Activated T-cell treated with anti-CD3 and anti-CD28 coated beads, Interleukin-2, amount 50 U/mL, for 4 hours (primary cell): ENCODE measurements around the gene HSPA2. TPM values are rescaled to one million over a fixed set of nuclear protein-coding genes. Genes with fewer than 3 reads are reported as not detected.
"Not testable (repeated sequence)": the region's sequence is repeated elsewhere in the genome, so short reads cannot be mapped to it uniquely, and the experiment has no call there.

Experiments
- ATAC-seq, 2 donors: fragments of 200-7000 bp; cut with Tn5 transposase; one replicate each; pipeline ENCODE4 v1.10.0; 2021
- DNase-seq: peaks from one replicate; pipeline ENCODE4 v3.0.0-alpha.2; 2020
- H3K27me3 Mint-ChIP-seq: one replicate; pipeline ENCODE4 v1.8.0; 2021; ENCODE audit warnings: low read depth, mixed read lengths
- H3K36me3 Mint-ChIP-seq: one replicate; pipeline ENCODE4 v1.8.0; 2022; ENCODE audit warnings: mixed read lengths; ENCODE audit not compliant: insufficient read depth
- H3K4me1 Mint-ChIP-seq: one replicate; pipeline ENCODE4 v1.8.0; 2021; ENCODE audit warnings: low read depth, mixed read lengths
- H3K4me3 Mint-ChIP-seq: one replicate; pipeline ENCODE4 v1.8.0; 2021; ENCODE audit warnings: mild to moderate bottlenecking, moderate library complexity, mixed read lengths
- H3K9me3 Mint-ChIP-seq: one replicate; pipeline ENCODE4 v1.8.0; 2021; ENCODE audit warnings: mixed read lengths
- total RNA-seq, 3 donors: library from RNA; stranded (reverse); gene quantifications; one replicate each; pipeline ENCODE4 v1.2.1, GENCODE V29; 2021

HSPA2 gene
- total RNA-seq, 3 donors from 2014 or later: 1.4 to 1.8 (median 1.4) TPM

DNA sequence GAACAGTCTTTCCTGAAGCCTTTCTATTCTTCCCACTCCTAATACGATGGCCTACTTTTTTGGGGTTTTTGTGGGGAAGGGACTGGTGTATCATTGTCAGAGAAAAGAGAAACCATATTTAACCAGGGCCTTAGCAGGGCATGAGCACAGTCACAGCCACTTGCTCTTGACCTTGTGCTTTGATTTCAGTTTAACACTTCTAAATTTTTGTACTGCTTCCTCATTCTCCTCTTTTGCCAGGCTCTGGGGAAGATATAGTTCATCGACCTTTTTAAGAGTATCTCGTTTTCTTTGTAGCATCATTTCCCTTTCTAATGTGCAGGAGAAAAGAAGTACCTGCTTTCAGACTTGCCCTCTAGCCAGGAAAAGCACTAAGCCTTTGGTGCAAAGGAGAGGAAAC is 33.8 kb upstream of the HSPA2 start:
- peaks cover 72% of the 10 kb centered on the region for H3K4me1 Mint-ChIP-seq
- H3K9me3 Mint-ChIP-seq: no peaks in the 10 kb centered on the region
- ATAC-seq: no peak
- no peak for DNase-seq
- H3K4me3 Mint-ChIP-seq: peak overlapping the region; percentile 88
- no peaks in the 10 kb centered on the region for H3K36me3 Mint-ChIP-seq
- H3K27me3 Mint-ChIP-seq: no peaks in the 10 kb centered on the region

DNA sequence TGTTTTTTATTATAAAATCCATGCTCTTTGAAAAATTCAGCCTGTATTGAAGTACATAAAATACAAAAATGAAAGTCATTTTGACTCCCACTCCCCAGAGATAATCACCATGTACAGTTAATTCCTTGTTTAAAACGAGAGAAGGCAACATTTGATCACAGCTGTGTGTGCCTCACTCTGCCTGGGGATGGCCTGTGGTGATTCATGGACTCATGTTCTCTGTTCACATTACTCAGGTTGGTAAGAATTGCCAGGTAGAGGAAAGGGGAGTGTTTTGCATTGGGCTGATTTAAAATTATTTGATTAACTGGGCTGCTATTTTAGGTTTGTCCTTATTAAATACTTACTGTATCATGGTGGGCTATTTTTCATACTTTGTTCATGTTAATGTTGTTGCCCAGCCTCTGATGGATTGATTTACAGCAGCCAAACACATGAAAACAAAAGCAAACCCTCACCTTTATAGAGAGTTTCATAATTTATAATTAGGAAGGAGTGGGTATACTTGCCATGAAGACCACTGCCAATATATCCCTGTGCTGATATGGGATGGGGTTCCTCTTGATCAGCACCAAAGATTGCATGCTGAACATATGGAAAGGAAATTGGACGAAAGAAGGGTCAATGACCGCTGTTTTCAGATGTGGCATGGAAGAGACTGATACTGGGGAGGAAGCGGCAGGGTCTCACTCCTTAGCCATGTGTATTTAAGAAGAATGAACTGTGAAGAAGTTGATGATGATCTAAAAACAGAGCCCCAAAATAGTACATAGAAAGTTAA is 33.0 kb upstream of the HSPA2 start:
- Mint-ChIP-seq H3K27me3 (no peaks in the 10 kb centered on the region), H3K36me3 (no peaks in the 10 kb centered on the region), H3K9me3 (no peaks in the 10 kb centered on the region), H3K4me3 (peak overlapping the region; percentile 88), H3K4me1 (peaks cover 71% of the 10 kb centered on the region)
- ATAC-seq (no peak), DNase-seq (peak; percentile 37)

DNA sequence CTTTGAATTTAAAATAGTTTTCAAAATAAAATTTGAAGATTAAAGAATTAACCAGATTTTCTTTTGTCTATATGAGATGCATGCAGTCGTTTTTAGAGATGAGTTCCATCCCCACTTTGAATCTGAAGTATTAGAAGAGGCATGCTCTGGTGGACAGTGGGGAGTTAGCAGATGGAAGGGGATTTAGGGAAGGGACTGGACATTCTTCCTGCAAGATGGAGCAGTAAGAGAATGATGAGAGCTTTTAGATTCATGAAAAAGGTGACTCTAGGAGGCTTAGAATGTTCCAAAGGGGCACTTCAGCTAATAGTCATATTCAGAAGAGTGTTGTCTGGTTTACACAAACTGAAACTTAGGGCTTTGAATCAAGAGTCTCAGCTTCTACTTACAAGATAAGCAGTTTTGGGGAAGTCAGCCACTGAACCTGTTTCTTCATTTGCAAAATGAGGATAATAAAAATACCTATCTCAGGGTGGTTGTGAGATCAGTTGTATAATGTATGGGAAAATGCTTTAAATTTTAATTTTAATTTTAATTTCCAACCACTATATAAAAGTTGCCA is 32.2 kb upstream of the HSPA2 start:
- no peak for DNase-seq
- Mint-ChIP-seq H3K9me3 (no peaks in the 10 kb centered on the region), H3K36me3 (no peaks in the 10 kb centered on the region), H3K27me3 (no peaks in the 10 kb centered on the region), H3K4me3 (peak overlapping the region; percentile 88), H3K4me1 (peaks cover 75% of the 10 kb centered on the region)
- no peak for ATAC-seq

DNA sequence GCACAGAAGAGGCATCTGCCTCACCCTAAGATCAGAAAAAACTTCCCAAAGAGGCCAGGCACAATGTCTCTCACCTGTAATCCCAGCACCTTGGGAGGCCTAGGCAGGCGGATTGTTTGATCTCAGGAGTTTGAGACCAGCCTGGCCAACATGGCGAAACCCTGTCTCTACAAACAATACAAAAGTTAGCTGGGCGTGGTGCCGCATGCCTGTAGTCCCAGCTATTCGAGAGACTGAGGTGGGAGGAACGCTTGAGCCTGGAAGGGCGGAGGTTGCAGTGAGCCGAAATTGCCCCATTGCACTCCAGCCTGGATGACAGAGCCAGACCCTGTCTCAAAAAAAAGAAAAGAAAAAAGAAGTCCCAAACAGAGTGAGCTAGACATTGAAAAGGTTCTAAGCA is 31.5 kb upstream of the HSPA2 start:
- DNase-seq: no peak
- ATAC-seq: no peak
- Mint-ChIP-seq H3K4me3 (peak overlapping the region; percentile 17), H3K4me1 (peaks cover 79% of the 10 kb centered on the region), H3K36me3 (no peaks in the 10 kb centered on the region), H3K27me3 (no peaks in the 10 kb centered on the region), H3K9me3 (no peaks in the 10 kb centered on the region)

DNA sequence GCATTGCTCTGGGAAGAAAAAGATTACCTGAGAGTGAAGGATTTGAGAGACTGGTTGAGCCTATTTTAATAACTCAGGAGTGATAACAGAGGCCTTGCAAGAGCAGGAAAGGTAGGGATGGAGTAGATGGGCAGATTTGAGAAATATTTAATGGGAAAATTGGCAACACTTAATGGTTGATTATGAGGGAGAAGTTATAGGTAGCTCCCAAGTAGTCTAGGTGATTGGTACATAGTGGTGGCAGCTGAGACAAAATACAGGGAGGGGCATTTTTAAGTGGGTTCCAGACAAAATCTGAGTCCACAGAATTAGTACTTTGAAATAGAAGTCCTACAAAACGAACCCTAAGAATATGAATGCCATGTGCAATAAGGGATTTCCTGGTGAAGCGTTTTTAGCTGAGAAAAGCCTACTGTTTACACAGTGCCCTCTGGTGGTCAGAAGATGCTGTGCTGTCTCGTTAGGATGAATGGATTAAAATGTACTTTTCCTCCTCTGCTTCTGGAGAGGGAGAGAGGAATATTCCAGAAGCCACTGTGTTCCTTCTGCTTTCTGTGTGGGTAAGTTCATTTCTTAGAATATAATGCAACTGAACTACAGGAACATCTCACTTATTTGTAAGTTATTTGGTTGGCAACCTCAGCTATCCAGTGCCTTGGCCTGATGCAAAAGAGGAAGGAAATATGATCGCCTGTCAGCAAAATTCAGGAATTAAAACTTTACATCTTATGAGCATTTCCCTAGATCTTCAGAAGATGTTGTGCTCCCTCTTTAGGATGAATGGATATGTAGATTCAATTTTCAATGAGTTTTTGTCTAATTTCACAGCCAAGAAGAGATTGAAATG is 29.5 kb upstream of the HSPA2 start:
- DNase-seq: peak; percentile 57
- Mint-ChIP-seq H3K4me1 (peaks cover 85% of the 10 kb centered on the region), H3K9me3 (no peaks in the 10 kb centered on the region), H3K36me3 (no peaks in the 10 kb centered on the region), H3K4me3 (peak overlapping the region; percentile 49), H3K27me3 (no peaks in the 10 kb centered on the region)
- peak in 1 of 2 donors; percentile 46 for ATAC-seq

GRCh38 chr14:64513271-64513670 is 27.3 kb upstream of the HSPA2 start:
- DNase-seq (no peak), ATAC-seq (no peak)
- Mint-ChIP-seq H3K4me1 (peaks cover 82% of the 10 kb centered on the region), H3K27me3 (no peaks in the 10 kb centered on the region), H3K9me3 (no peaks in the 10 kb centered on the region), H3K4me3 (no peak overlapping the region), H3K36me3 (no peaks in the 10 kb centered on the region)

DNA sequence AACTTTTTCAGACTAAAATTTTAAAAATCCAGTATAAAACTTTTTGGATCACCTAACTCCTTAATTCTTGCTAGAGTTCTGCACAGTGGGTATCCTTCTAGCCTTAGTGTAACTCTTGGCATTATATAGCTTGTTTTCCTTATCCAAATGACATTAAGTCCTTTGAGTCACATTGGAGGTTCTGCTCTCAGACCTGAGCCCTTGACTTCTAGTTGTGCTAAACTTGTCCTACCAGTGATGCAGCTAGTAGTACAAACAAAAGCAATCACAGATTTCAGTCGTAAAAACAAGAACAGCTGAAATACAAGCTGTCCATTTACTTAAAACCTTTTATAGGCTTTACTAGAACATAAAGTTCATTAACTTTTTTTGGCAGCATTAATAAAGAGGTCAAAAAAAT is 25.5 kb upstream of the HSPA2 start:
- Mint-ChIP-seq H3K36me3 (no peaks in the 10 kb centered on the region), H3K4me1 (peaks cover 68% of the 10 kb centered on the region), H3K27me3 (no peaks in the 10 kb centered on the region), H3K9me3 (no peaks in the 10 kb centered on the region), H3K4me3 (no peak overlapping the region)
- DNase-seq (no peak), ATAC-seq (no peak)

- DNase-seq (no peak), ATAC-seq (peak in 1 of 2 donors; percentile 46)
- Mint-ChIP-seq H3K36me3 (peaks cover 1% of the 10 kb centered on the region), H3K9me3 (no peaks in the 10 kb centered on the region), H3K4me1 (peaks cover 59% of the 10 kb centered on the region), H3K27me3 (no peaks in the 10 kb centered on the region), H3K4me3 (no peak overlapping the region)
Measured at GRCh38 chr14:64516969-64517368, 23.6 kb upstream of the HSPA2 start.

DNA sequence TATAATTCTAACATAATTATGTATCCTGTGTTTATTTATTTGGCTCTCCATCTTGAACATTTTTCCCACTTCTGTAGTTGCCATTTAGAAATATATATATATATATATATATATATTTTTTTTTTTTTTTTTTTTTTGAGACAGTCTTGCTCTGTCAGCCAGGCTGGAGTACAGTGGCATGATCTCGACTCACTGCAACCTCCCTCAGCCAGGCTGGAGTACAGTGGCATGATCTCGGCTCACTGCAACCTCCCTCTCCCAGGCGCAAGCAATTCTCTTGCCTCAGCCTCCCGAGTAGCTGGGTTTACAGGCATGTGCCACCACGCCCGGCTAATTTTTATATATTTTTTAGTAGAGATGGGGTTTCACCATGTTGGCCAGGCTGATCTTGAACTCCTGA is 22.9 kb upstream of the HSPA2 start:
- H3K4me3 Mint-ChIP-seq, ATAC-seq, H3K9me3 Mint-ChIP-seq, H3K27me3 Mint-ChIP-seq, H3K36me3 Mint-ChIP-seq, DNase-seq: not testable (repeated sequence)
- peaks cover 52% of the 10 kb centered on the region for H3K4me1 Mint-ChIP-seq

DNA sequence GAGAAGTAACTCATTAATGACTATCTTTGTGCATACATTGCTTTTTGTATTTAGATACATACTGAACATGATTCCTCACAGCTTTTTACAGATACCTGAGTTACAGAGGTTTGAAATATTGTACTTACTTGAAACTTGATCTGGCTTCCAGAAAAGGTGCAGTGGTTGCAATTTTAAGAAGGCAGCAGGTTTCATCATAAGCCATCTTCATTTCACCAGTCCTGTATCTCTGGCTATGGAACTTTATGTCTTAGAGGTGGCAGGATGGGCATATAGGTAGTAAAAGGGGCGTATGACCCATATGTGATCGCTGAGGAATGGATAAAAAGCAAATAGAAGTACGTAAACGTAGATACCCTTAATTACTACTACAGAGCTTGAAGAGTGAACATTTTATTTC is 22.3 kb upstream of the HSPA2 start:
- Mint-ChIP-seq H3K4me1 (peaks cover 49% of the 10 kb centered on the region), H3K4me3 (no peak overlapping the region), H3K27me3 (no peaks in the 10 kb centered on the region), H3K9me3 (no peaks in the 10 kb centered on the region), H3K36me3 (peaks cover 1% of the 10 kb centered on the region)
- no peak for DNase-seq
- ATAC-seq: no peak

GRCh38 chr14:64520699-64521098 is 19.8 kb upstream of the HSPA2 start:
- ATAC-seq: no peak
- no peaks in the 10 kb centered on the region for H3K27me3 Mint-ChIP-seq
- H3K36me3 Mint-ChIP-seq: peaks cover 7% of the 10 kb centered on the region
- no peak overlapping the region for H3K4me3 Mint-ChIP-seq
- H3K9me3 Mint-ChIP-seq: no peaks in the 10 kb centered on the region
- peaks cover 36% of the 10 kb centered on the region for H3K4me1 Mint-ChIP-seq
- no peak for DNase-seq

GRCh38 chr14:64522591-64523355 is 17.8 kb upstream of the HSPA2 start:
- H3K27me3 Mint-ChIP-seq: no peaks in the 10 kb centered on the region
- DNase-seq (no peak), ATAC-seq (no peak)
- H3K4me3 Mint-ChIP-seq: no peak overlapping the region
- H3K36me3 Mint-ChIP-seq: peaks cover 16% of the 10 kb centered on the region
- peaks cover 22% of the 10 kb centered on the region for H3K4me1 Mint-ChIP-seq
- H3K9me3 Mint-ChIP-seq: no peaks in the 10 kb centered on the region

DNA sequence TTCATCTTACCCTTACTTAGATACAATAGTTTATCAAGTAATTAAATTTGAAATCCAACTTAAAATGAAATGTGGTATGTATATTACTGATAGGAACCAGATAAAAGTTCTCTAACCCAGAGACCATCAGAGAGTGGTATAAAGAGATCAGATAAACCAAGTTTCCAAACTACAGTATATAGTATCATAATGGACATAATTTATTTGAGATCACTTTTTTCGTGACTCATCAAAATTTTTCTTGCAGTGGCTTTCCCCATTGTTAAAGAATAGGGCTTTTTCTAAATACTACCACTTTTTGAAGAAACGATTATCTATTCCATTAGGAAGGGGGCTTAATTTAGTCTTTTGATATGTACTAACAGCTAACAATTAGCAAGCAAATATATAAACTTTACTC is 15.2 kb upstream of the HSPA2 start:
- DNase-seq (no peak), ATAC-seq (no peak)
- Mint-ChIP-seq H3K4me1 (peaks cover 12% of the 10 kb centered on the region), H3K9me3 (no peaks in the 10 kb centered on the region), H3K4me3 (no peak overlapping the region), H3K36me3 (peaks cover 17% of the 10 kb centered on the region), H3K27me3 (no peaks in the 10 kb centered on the region)

DNA sequence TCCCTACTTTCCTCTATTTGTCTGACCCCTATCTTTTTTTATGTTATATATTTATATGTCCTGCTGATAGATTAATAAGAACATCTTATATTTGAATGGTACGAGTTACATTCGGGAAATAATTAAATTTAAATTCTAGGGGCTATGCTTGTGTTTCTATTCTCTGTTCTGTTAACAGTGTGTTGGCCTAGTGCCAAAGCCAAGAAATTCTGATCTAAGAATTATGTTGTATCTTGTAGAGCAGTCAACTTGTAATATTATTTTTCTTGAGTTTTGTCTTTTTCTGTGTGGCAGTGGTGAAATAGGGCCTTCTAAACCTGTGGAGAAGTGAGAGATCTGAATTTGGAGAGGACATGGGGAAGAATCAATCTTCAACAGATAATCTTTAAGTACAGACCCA is 9.0 kb upstream of the HSPA2 start:
- H3K9me3 Mint-ChIP-seq: no peaks in the 10 kb centered on the region
- peaks cover 1% of the 10 kb centered on the region for H3K4me1 Mint-ChIP-seq
- H3K4me3 Mint-ChIP-seq: no peak overlapping the region
- peaks cover 4% of the 10 kb centered on the region for H3K36me3 Mint-ChIP-seq
- DNase-seq (no peak), ATAC-seq (no peak)
- no peaks in the 10 kb centered on the region for H3K27me3 Mint-ChIP-seq
